H1 (cell line): ENCODE measurements around the gene PDE8A. TPM values are rescaled to one million over a fixed set of nuclear protein-coding genes. Genes with fewer than 3 reads are reported as not detected.

Source experiments
- ASH2L ChIP-seq: fragments of 200-600, 300-600 bp; sonication (generic); IDR thresholded peaks from one replicate; pipeline ENCODE4 v1.7.1; 2017; ENCODE audit warnings: low read length
- CTBP2 ChIP-seq: IDR thresholded peaks from 2 replicates; pipeline ENCODE4 v1.7.0; 2011; ENCODE audit warnings: borderline replicate concordance, mild to moderate bottlenecking, moderate library complexity, mixed read lengths, low read length; ENCODE audit not compliant: insufficient read depth, insufficient read length
- EGR1 ChIP-seq: IDR thresholded peaks from 2 replicates; pipeline ENCODE4 v1.6.1; 2011; ENCODE audit warnings: low read depth, low read length, borderline replicate concordance
- GABPA ChIP-seq: IDR thresholded peaks from 2 replicates; pipeline ENCODE4 v1.6.1; 2011; ENCODE audit warnings: mild to moderate bottlenecking, low read length, moderate library complexity, borderline replicate concordance; ENCODE audit not compliant: insufficient read depth
- HDAC2 ChIP-seq, 2 experiments: fragments of 300-600 bp in 1 of 2; sonication (generic) in 1 of 2; IDR thresholded peaks; 2 replicates each; pipeline ENCODE4 v1.6.1; 2011 to 2012; ENCODE audit warnings: low read depth in 2 of 2, low read length in 2 of 2, mild to moderate bottlenecking in 2 of 2, moderate library complexity in 2 of 2, borderline replicate concordance in 1 of 2, inconsistent platforms in 1 of 2
- KDM4A ChIP-seq: IDR thresholded peaks from one replicate; pipeline ENCODE4 v1.7.1; 2012; ENCODE audit warnings: low read depth, mild to moderate bottlenecking, moderate library complexity, low read length, inconsistent platforms; ENCODE audit not compliant: severe bottlenecking
- NRF1 ChIP-seq: IDR thresholded peaks from 2 replicates; pipeline ENCODE4 v1.6.1; 2011; ENCODE audit warnings: mild to moderate bottlenecking, low read depth, low read length, improper control_type of control experiment
- POLR2A ChIP-seq, 2 experiments: IDR thresholded peaks; 1 replicate in 1 of 2; 2 replicates in 1 of 2; pipeline ENCODE4 v1.6.1; 2011; ENCODE audit warnings: low read depth in 2 of 2, low read length in 2 of 2, mild to moderate bottlenecking in 2 of 2; ENCODE audit errors: control extremely low read depth in 1 of 2
- RBBP5 ChIP-seq: IDR thresholded peaks from 2 replicates; pipeline ENCODE4 v1.7.1; 2012; ENCODE audit warnings: low read depth, mild to moderate bottlenecking, inconsistent platforms, low read length, moderate library complexity, borderline replicate concordance
- SAP30 ChIP-seq: fragments of 300-600 bp; sonication (generic); IDR thresholded peaks from 2 replicates; pipeline ENCODE4 v1.7.1; 2012; ENCODE audit warnings: low read length, moderate library complexity, mild to moderate bottlenecking, inconsistent platforms; ENCODE audit not compliant: insufficient read depth, insufficient replicate concordance
- SIN3A ChIP-seq, 2 experiments: IDR thresholded peaks in 1 of 2; conservative IDR thresholded peaks in 1 of 2; 2 replicates each; pipeline ENCODE4 v1.6.1; 2011 to 2012; ENCODE audit warnings: low read length in 2 of 2, improper control_type of control experiment in 1 of 2, low read depth in 1 of 2, mild to moderate bottlenecking in 1 of 2
- TAF1 ChIP-seq: IDR thresholded peaks from 2 replicates; pipeline ENCODE4 v1.6.1; 2011; ENCODE audit warnings: mild to moderate bottlenecking, low read depth, low read length
- TBP ChIP-seq: IDR thresholded peaks from 2 replicates; pipeline ENCODE4 v1.6.1; 2011; ENCODE audit warnings: low read depth, low read length, improper control_type of control experiment
- TCF12 ChIP-seq: IDR thresholded peaks from 2 replicates; pipeline ENCODE4 v1.6.1; 2011; ENCODE audit warnings: low read depth, mild to moderate bottlenecking, low read length
- YY1 ChIP-seq: IDR thresholded peaks from 2 replicates; pipeline ENCODE4 v1.6.1; 2011; ENCODE audit warnings: low read depth, mild to moderate bottlenecking, low read length
- polyA plus RNA-seq, 7 experiments: library from polyadenylated mRNA; depleted of rRNA in 3 of 7; stranded (reverse) in 5 of 7; unstranded in 2 of 7; fragments of >200 nt in 5 of 7; fragments of 200-250 nt in 2 of 7; gene quantifications; 1 replicate in 5 of 7; 2 replicates in 1 of 7; 4 replicates in 1 of 7; pipeline versions ENCODE4 v1.2.1 to v1.2.3, GENCODE V29; 2011 to 2013; ENCODE audit warnings: missing spikeins in 2 of 7, mixed read lengths in 2 of 7
- total RNA-seq: library from RNA; stranded (reverse); fragmentation: NEBNext Ultra II Directional; extraction: Animal tissue kit (Norgen Biotek cat#: 25700); gene quantifications from 2 replicates; pipeline ENCODE4 v1.2.1, GENCODE V29; 2021
- TF ChIP-seq, protein P1 (sequence below): IDR thresholded peaks from 2 replicates; pipeline ENCODE4 v1.6.1; 2012; ENCODE audit warnings: inconsistent platforms
- TF ChIP-seq, protein P2 (sequence below): IDR thresholded peaks from 2 replicates; pipeline ENCODE4 v1.6.1; 2011; ENCODE audit warnings: low read length, improper control_type of control experiment
- TF ChIP-seq, protein P3 (sequence below): IDR thresholded peaks from 2 replicates; pipeline ENCODE4 v1.6.1; 2012; ENCODE audit warnings: inconsistent platforms

PDE8A gene
- total and polyA plus RNA-seq, 2 of the 8 experiments (the other 6 are each of a cell fraction or from before 2014, with no cell fraction given): 6.9 to 7.8 TPM

DNA sequence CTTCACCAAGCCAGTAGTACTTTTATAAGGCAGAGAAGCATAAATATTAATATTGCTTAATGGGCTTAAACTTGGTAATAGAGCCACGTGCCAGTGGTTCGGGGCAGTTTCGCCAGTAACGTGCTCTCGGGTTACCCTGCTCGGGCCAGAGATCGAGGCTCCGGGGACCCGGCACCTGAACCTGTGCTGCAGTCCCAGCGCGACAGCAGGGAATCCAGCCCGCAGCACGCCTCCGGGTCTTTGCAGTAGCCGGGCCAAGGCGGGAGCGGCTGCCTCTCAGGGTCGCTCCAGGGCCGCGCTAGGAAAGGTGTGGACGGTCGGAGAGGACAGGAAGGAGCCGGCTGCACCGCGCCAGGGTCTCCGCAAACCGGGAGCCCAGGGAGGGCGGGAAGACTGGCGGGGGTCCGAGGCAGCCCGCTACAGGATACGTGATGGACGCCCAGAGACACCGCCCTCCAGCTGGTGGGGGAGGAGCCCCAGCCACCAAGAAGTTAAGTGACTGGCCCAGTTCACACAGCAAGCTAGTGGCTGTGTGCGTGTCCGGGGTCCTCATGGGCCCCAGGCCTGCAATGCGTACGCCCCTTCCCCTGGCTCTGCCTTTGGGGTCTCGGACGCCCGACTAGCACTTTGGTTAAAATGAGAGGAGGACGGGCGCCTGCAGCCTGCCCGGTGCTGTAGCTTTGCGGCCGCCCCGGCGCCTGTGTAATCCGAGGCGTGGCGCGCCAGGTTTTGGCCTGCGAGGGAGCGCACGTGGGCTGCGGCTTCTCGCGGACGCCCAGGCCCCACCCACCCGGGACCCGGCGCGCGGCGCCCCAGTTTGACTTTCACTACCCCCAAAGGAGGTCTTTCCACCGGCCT, 1.2 kb upstream of the PDE8A start (continued):
- 0 out of 2 replicates have a peak, but pooled peaks have one; percentile 42 for TF ChIP-seq TCF12
- TF ChIP-seq GABPA: no peak
- peak; percentile 36 for TF ChIP-seq KDM4A
- TF ChIP-seq, protein P1, sequence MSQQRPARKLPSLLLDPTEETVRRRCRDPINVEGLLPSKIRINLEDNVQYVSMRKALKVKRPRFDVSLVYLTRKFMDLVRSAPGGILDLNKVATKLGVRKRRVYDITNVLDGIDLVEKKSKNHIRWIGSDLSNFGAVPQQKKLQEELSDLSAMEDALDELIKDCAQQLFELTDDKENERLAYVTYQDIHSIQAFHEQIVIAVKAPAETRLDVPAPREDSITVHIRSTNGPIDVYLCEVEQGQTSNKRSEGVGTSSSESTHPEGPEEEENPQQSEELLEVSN: peak; percentile 89
- peak in 1 of 2 experiments; percentile 51; a peak in 1 of 4 replicates for TF ChIP-seq HDAC2 (IDR thresholded peaks at IDR 0.05; ENCODE audit: borderline replicate concordance in 1 of 2, low read depth in 2 of 2, low read length in 2 of 2)
- peak; percentile 14 for TF ChIP-seq SAP30
- TF ChIP-seq TAF1: peak; percentile 58; the same call in 1 of the 2 replicates
- TF ChIP-seq NRF1: no peak
- peak; percentile 65; the same call in 1 of the 2 replicates for TF ChIP-seq TBP
- TF ChIP-seq, protein P2, sequence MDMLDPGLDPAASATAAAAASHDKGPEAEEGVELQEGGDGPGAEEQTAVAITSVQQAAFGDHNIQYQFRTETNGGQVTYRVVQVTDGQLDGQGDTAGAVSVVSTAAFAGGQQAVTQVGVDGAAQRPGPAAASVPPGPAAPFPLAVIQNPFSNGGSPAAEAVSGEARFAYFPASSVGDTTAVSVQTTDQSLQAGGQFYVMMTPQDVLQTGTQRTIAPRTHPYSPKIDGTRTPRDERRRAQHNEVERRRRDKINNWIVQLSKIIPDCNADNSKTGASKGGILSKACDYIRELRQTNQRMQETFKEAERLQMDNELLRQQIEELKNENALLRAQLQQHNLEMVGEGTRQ: no peak
- peak in 1 of 2 experiments; percentile 26; a peak in 1 of 3 replicates for TF ChIP-seq POLR2A (IDR thresholded peaks at IDR 0.05; ENCODE audit: control extremely low read depth in 1 of 2, low read depth in 2 of 2, low read length in 2 of 2)
- TF ChIP-seq, protein P3, sequence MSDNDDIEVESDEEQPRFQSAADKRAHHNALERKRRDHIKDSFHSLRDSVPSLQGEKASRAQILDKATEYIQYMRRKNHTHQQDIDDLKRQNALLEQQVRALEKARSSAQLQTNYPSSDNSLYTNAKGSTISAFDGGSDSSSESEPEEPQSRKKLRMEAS: peak; percentile 84
- TF ChIP-seq ASH2L: peak; percentile 67
- TF ChIP-seq CTBP2: no peak
- peak; percentile 62 for TF ChIP-seq EGR1
- TF ChIP-seq RBBP5: peak; percentile 47; the same call in 1 of the 2 replicates
- TF ChIP-seq YY1: 0 out of 2 replicates have a peak, but pooled peaks have one; percentile 16
- TF ChIP-seq SIN3A (conservative IDR thresholded peaks at IDR 0.05 in 1 of 2, IDR thresholded peaks at IDR 0.05 in 1 of 2; ENCODE audit: low read depth in 1 of 2, low read length in 2 of 2): peak; percentile 7 to 73; a peak in 2 of 4 replicates
